GM23338 (cell line): ENCODE measurements around the gene ACD. TPM values are rescaled to one million over a fixed set of nuclear protein-coding genes. Genes with fewer than 3 reads are reported as not detected.

ENCODE experiments used
- ATAC-seq: fragments of 200-7000 bp; cut with Tn5 transposase; 3 replicates; pipeline ENCODE4 v1.9.1; 2020
- DNase-seq: peaks from one replicate; pipeline ENCODE4 v3.0.0-alpha.2; 2015; ENCODE audit warnings: low spot score
- H2AFZ ChIP-seq: fragments of 200-600 bp; sonication (generic); 2 replicates; pipeline ENCODE4 v1.8.0; 2016; ENCODE audit warnings: antibody characterized with exemption, mild to moderate bottlenecking, moderate library complexity
- H3F3A ChIP-seq: fragments of 200-600 bp; sonication (generic); replicated peaks from 2 replicates; pipeline ENCODE4 v1.8.0; 2017; ENCODE audit warnings: antibody characterized with exemption, mixed run types, low read depth
- H3K27ac ChIP-seq: fragments of 200-600 bp; sonication (generic); 2 replicates; pipeline ENCODE4 v1.6.1; 2016; ENCODE audit warnings: low read depth
- H3K27me3 ChIP-seq: fragments of 200-600 bp; sonication (generic); 2 replicates; pipeline ENCODE4 v1.8.0; 2016; ENCODE audit warnings: mild to moderate bottlenecking, mixed run types, moderate library complexity; ENCODE audit not compliant: insufficient read depth
- H3K36me3 ChIP-seq: fragments of 200-600 bp; sonication (generic); 2 replicates; pipeline ENCODE4 v1.8.0; 2016; ENCODE audit warnings: mild to moderate bottlenecking; ENCODE audit not compliant: insufficient read depth
- H3K4me1 ChIP-seq: fragments of 200-600 bp; sonication (generic); 2 replicates; pipeline ENCODE4 v1.8.0; 2016; ENCODE audit warnings: mild to moderate bottlenecking, moderate library complexity; ENCODE audit not compliant: insufficient read depth
- H3K4me2 ChIP-seq: fragments of 200-600 bp; sonication (generic); 2 replicates; pipeline ENCODE4 v1.7.1; 2017; ENCODE audit warnings: mixed run types
- H3K4me3 ChIP-seq: fragments of 200-600 bp; sonication (generic); 2 replicates; pipeline ENCODE4 v1.6.1; 2016; ENCODE audit warnings: mixed run types
- H3K79me2 ChIP-seq: fragments of 200-600 bp; sonication (generic); replicated peaks from 2 replicates; pipeline ENCODE4 v1.8.0; 2017; ENCODE audit warnings: mild to moderate bottlenecking; ENCODE audit not compliant: insufficient read depth
- H3K9me2 ChIP-seq: fragments of 200-600 bp; sonication (generic); 2 replicates; pipeline ENCODE4 v1.8.0; 2017; ENCODE audit not compliant: insufficient read depth
- H4K20me1 ChIP-seq: fragments of 200-600 bp; sonication (generic); replicated peaks from 2 replicates; pipeline ENCODE4 v1.8.0; 2017; ENCODE audit warnings: mild to moderate bottlenecking; ENCODE audit not compliant: insufficient read depth
- H3K27ac Mint-ChIP-seq: 2 replicates; pipeline ENCODE4 v1.8.0; 2020; ENCODE audit warnings: inconsistent platforms, mild to moderate bottlenecking, moderate library complexity, mixed read lengths
- H3K27me3 Mint-ChIP-seq: 3 replicates; pipeline ENCODE4 v1.8.0; 2022; ENCODE audit warnings: low read depth, mild to moderate bottlenecking, moderate library complexity, mixed read lengths, inconsistent platforms; ENCODE audit not compliant: insufficient read depth, poor library complexity
- H3K36me3 Mint-ChIP-seq: 3 replicates; pipeline ENCODE4 v1.8.0; 2021; ENCODE audit warnings: low read depth, mild to moderate bottlenecking, inconsistent platforms, moderate library complexity, mixed read lengths
- H3K4me1 Mint-ChIP-seq: 3 replicates; pipeline ENCODE4 v1.8.0; 2020; ENCODE audit warnings: mild to moderate bottlenecking, inconsistent platforms, mixed read lengths
- H3K4me3 Mint-ChIP-seq: 3 replicates; pipeline ENCODE4 v1.8.0; 2021; ENCODE audit warnings: moderate library complexity, mild to moderate bottlenecking, inconsistent platforms, mixed read lengths
- H3K9me3 Mint-ChIP-seq: 3 replicates; pipeline ENCODE4 v1.8.0; 2020; ENCODE audit warnings: moderate library complexity, mild to moderate bottlenecking, inconsistent platforms, mixed read lengths
- POLR2AphosphoS5 ChIP-seq: IDR thresholded peaks from 2 replicates; pipeline ENCODE4 v1.6.1; 2016; ENCODE audit warnings: antibody characterized with exemption, low read depth
- polyA plus RNA-seq: library from polyadenylated mRNA; unstranded; fragments of >200 nt; fragmentation: Nextera tagmentation; extraction: Ambion mirVana; gene quantifications from 2 replicates; pipeline ENCODE4 v1.2.1, GENCODE V29; 2016
- total RNA-seq: library from RNA; depleted of rRNA; stranded (reverse); fragments of >200 nt; shearing (Covaris generic); gene quantifications from 2 replicates; pipeline ENCODE4 v1.2.3, GENCODE V29; 2014
- TF ChIP-seq, protein P1 (sequence below), 2 experiments: fragments of 200-600 bp in 1 of 2; sonication (generic) in 1 of 2; conservative IDR thresholded peaks; 2 replicates each; pipeline versions ENCODE4 v1.5.1 to v1.6.1; 2016 to 2017; ENCODE audit warnings: antibody characterized with exemption in 2 of 2, low read depth in 2 of 2, mild to moderate bottlenecking in 2 of 2, moderate library complexity in 1 of 2
- TF ChIP-seq, protein P2 (sequence below): fragments of 250-450 bp; sonication (Bioruptor Pico); IDR thresholded peaks from 2 replicates; pipeline ENCODE4 v1.5.0; 2020; ENCODE audit warnings: mild to moderate bottlenecking, moderate library complexity

The ACD gene
- total and polyA plus RNA-seq, 2 experiments from 2014 or later, result 38.7 to 51.7 TPM

DNA sequence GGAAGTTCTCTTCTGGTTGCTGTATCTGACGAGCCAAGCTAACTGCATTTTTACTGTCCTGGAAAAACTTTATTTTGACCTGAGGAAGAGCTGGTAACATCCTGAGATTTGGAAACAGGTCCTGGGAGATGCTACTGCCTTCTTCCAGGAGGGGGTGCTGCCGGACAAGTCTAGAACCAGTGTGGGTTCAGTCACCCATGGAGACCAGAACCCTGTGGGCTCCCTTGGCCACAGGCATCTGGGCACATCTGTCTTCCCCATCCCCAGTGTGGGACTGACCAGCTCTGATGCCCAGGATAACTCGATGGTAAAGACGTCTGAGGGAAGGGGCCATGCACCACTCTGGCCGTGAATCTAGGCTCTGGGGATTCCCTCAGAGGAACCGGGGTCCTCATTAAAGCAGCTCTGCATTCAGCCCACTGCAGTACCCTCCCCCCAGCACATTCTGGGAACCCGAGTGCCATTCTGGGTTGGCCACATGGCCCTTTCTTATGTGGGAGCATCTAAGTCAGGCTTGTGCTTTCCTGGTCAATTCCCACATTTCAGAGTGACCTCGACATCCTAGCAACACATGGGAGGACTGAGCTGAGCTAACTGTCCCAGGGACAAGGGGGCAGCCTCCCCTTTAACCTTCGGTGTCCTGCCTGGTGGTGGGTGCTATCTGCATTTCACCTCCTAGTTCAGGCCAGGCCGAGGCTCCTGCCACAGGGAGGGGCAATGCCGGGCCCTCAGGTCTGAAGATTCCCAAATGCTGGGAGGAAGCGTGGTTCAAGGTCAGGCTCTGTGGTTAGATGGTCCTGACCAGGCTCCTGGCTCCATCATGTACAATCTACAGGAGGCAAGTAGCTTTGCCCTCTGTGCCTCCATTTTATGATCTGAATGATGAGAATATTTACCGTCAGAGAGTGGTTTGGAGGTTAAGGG, 12.9 kb upstream of the ACD start:
- DNase-seq, result peak; percentile 87

More for the DNA sequence above, 12.9 kb upstream of the ACD start:
- no peaks in the 10 kb centered on the region for H3K9me3 Mint-ChIP-seq
- H3K27ac Mint-ChIP-seq, result no peak overlapping the region
- TF ChIP-seq, protein P1, sequence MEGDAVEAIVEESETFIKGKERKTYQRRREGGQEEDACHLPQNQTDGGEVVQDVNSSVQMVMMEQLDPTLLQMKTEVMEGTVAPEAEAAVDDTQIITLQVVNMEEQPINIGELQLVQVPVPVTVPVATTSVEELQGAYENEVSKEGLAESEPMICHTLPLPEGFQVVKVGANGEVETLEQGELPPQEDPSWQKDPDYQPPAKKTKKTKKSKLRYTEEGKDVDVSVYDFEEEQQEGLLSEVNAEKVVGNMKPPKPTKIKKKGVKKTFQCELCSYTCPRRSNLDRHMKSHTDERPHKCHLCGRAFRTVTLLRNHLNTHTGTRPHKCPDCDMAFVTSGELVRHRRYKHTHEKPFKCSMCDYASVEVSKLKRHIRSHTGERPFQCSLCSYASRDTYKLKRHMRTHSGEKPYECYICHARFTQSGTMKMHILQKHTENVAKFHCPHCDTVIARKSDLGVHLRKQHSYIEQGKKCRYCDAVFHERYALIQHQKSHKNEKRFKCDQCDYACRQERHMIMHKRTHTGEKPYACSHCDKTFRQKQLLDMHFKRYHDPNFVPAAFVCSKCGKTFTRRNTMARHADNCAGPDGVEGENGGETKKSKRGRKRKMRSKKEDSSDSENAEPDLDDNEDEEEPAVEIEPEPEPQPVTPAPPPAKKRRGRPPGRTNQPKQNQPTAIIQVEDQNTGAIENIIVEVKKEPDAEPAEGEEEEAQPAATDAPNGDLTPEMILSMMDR (conservative IDR thresholded peaks at IDR 0.05; ENCODE audit: low read depth in 2 of 2), result peak; percentile 84 to 94
- TF ChIP-seq, protein P2, sequence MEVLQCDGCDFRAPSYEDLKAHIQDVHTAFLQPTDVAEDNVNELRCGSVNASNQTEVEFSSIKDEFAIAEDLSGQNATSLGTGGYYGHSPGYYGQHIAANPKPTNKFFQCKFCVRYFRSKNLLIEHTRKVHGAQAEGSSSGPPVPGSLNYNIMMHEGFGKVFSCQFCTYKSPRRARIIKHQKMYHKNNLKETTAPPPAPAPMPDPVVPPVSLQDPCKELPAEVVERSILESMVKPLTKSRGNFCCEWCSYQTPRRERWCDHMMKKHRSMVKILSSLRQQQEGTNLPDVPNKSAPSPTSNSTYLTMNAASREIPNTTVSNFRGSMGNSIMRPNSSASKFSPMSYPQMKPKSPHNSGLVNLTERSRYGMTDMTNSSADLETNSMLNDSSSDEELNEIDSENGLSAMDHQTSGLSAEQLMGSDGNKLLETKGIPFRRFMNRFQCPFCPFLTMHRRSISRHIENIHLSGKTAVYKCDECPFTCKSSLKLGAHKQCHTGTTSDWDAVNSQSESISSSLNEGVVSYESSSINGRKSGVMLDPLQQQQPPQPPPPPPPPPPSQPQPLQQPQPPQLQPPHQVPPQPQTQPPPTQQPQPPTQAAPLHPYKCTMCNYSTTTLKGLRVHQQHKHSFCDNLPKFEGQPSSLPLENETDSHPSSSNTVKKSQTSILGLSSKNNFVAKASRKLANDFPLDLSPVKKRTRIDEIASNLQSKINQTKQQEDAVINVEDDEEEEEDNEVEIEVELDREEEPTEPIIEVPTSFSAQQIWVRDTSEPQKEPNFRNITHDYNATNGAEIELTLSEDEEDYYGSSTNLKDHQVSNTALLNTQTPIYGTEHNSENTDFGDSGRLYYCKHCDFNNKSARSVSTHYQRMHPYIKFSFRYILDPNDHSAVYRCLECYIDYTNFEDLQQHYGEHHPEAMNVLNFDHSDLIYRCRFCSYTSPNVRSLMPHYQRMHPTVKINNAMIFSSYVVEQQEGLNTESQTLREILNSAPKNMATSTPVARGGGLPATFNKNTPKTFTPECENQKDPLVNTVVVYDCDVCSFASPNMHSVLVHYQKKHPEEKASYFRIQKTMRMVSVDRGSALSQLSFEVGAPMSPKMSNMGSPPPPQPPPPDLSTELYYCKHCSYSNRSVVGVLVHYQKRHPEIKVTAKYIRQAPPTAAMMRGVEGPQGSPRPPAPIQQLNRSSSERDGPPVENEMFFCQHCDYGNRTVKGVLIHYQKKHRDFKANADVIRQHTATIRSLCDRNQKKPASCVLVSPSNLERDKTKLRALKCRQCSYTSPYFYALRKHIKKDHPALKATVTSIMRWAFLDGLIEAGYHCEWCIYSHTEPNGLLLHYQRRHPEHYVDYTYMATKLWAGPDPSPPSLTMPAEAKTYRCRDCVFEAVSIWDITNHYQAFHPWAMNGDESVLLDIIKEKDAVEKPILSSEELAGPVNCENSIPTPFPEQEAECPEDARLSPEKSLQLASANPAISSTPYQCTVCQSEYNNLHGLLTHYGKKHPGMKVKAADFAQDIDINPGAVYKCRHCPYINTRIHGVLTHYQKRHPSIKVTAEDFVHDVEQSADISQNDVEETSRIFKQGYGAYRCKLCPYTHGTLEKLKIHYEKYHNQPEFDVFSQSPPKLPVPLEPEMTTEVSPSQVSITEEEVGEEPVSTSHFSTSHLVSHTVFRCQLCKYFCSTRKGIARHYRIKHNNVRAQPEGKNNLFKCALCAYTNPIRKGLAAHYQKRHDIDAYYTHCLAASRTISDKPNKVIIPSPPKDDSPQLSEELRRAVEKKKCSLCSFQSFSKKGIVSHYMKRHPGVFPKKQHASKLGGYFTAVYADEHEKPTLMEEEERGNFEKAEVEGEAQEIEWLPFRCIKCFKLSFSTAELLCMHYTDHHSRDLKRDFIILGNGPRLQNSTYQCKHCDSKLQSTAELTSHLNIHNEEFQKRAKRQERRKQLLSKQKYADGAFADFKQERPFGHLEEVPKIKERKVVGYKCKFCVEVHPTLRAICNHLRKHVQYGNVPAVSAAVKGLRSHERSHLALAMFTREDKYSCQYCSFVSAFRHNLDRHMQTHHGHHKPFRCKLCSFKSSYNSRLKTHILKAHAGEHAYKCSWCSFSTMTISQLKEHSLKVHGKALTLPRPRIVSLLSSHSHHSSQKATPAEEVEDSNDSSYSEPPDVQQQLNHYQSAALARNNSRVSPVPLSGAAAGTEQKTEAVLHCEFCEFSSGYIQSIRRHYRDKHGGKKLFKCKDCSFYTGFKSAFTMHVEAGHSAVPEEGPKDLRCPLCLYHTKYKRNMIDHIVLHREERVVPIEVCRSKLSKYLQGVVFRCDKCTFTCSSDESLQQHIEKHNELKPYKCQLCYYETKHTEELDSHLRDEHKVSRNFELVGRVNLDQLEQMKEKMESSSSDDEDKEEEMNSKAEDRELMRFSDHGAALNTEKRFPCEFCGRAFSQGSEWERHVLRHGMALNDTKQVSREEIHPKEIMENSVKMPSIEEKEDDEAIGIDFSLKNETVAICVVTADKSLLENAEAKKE (CRISPR knock-in tag), result no peak
- peak; percentile 32; the same call in 1 of the 2 replicates for TF ChIP-seq POLR2AphosphoS5
- peaks cover 11% of the 10 kb centered on the region for H3F3A ChIP-seq
- H3K4me2 ChIP-seq, result no peak overlapping the region
- no peak overlapping the region for H2AFZ ChIP-seq
- no peaks in the 10 kb centered on the region for H3K27me3 ChIP-seq
- H3K4me3 ChIP-seq, result no peak overlapping the region
- no peaks in the 10 kb centered on the region for H3K36me3 Mint-ChIP-seq
- H3K36me3 ChIP-seq, result no peaks in the 10 kb centered on the region
- no peak overlapping the region for H3K27ac ChIP-seq
- ATAC-seq, result peak; percentile 55
- H3K4me1 ChIP-seq, result no peaks in the 10 kb centered on the region
- peaks cover 24% of the 10 kb centered on the region for H3K27me3 Mint-ChIP-seq
- 0 out of 3 replicates have a peak, but pooled peaks cover 3% of the 10 kb centered on the region for H3K4me1 Mint-ChIP-seq
- no peaks in the 10 kb centered on the region for H3K79me2 ChIP-seq
- no peaks in the 10 kb centered on the region for H3K9me2 ChIP-seq
- H3K4me3 Mint-ChIP-seq, result no peak overlapping the region
- no peaks in the 10 kb centered on the region; the same call in 1 of the 2 replicates for H4K20me1 ChIP-seq
